Skin of body (tissue), 2 donors: ENCODE results near the gene BAHCC1. TPM values are rescaled to one million over a fixed set of nuclear protein-coding genes. Genes with fewer than 3 reads are reported as not detected.

Experiments
- DNase-seq: peaks from one replicate; lab custom pipeline; 2025; lab: John Stamatoyannopoulos, UW
- total RNA-seq: library from RNA; depleted of rRNA; stranded (reverse); fragments of >200 nt; gene quantifications from one replicate; pipeline ENCODE4 v1.2.3, GENCODE V29; 2014

The BAHCC1 gene
- total RNA-seq, 1 donor from 2014 or later: 9.5 TPM

DNA sequence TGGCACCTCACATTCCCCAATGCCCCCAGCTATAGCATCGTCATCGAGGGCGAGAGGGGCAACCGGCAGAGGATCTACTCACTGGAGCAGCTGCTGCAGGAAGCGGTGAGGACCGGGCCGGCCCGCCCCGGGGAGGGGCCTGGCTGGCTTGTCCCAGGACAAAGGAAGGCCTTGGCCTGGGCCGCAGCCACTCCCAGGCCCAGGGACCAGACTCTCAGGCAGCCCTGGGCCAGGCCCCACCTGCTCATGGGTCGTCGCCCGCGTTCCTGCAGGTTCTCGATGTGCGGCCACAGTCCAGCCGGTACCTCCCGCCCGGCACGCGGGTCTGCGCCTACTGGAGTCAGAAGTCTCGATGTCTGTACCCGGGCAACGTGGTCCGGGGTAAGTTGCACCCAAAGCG lies 64.0 kb downstream of the BAHCC1 start:
- DNase-seq: no peak

DNA sequence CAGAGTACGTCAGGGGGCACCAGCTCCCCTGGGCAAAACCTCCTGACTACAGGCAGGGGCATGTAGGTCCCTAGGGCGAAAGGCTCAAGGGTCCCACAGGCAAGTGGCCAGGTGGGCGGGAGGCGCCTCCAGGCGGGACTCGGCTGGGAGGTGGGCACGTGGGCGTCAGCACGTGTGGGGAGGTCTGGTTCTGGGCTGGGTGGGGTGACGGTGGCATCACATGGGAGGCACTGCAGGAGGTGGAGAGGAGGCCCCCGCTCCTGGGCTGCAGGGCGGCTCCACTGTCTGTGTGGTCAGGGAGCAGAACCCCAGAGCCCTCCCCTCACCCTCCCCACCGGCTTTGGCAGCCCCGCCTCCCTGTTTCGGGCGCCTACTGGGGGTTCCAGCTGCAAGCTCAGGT lies 64.6 kb downstream of the BAHCC1 start:
- no peak for DNase-seq

DNA sequence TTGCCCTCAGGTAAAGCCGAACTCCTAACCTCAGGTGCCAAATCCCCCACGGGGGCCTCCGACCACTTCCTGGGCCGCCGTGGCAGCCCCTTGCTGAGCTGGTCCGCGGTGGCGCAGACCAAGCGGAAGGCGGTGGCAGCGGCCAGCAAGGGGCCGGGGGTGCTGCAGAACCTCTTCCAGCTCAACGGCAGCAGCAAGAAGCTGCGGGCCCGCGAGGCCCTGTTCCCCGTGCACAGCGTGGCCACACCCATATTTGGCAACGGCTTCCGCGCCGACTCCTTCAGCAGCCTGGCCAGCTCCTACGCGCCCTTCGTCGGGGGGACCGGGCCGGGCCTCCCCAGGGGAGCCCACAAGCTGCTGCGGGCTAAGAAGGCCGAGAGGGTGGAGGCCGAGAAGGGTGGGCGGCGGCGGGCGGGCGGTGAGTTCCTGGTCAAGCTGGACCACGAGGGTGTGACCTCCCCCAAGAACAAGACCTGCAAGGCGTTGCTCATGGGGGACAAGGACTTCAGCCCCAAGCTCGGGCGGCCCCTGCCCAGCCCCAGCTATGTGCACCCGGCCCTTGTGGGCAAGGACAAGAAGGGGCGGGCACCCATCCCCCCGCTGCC lies 65.7 kb downstream of the BAHCC1 start:
- DNase-seq: no peak

DNA sequence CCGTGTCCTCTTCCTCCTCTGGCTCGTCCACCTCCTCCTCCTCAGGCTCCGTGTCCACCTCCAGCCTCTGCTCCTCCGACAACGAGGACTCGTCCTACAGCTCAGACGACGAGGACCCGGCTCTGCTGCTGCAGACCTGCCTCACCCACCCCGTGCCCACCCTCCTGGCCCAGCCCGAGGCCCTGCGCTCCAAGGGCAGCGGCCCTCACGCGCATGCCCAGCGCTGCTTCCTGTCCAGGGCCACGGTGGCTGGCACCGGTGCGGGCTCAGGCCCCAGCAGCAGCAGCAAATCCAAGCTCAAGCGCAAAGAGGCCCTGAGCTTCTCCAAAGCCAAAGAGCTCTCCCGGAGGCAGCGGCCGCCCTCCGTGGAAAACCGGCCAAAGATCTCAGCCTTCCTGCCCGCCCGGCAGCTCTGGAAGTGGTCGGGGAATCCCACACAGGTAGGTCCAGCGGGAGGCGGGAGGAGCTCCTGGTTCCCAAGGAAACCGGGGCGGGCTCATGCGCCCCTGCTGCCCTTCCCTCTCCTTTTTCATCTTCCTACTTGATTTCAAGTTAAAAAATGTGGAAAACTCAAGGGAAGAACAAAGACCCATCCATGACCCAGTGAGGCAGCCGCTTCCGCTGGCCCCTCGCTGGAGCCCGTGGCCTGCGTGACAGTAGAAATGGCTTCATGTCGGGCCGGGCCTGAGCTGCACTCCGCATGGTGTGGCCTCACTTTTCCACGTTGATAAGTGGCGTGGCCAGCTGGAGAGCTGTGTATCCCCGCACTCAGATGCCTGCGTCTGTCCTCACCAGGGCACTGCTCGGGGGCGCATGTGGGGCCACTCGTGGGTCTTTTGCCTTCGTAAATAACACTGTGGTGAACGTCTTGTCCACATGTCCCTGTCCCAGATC lies 66.6 kb downstream of the BAHCC1 start:
- DNase-seq: no peak

DNA sequence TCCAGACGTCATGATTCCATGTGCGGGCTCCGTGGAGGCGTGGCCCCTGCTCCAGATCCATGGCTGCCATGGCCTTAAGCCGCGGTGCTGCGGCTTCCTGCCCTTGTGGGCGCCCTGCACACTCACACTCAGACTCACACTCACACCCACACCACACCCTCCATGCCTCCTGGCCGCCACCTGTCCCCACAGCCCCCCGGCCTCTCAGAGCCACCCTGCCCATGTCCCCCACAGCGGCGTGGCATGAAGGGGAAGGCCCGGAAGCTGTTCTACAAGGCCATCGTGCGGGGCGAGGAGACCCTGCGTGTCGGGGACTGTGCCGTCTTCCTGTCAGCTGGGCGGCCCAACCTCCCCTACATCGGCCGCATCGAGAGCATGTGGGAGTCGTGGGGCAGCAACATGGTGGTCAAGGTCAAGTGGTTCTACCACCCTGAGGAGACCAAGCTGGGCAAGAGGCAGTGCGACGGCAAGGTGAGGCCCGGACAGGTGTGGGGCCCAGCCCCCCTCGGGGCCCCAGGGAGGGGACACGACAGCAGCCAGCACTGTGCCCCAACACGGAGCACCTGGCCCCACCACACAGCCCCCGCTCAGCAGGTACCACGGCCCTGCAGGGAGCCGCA lies 67.4 kb downstream of the BAHCC1 start:
- no peak for DNase-seq

DNA sequence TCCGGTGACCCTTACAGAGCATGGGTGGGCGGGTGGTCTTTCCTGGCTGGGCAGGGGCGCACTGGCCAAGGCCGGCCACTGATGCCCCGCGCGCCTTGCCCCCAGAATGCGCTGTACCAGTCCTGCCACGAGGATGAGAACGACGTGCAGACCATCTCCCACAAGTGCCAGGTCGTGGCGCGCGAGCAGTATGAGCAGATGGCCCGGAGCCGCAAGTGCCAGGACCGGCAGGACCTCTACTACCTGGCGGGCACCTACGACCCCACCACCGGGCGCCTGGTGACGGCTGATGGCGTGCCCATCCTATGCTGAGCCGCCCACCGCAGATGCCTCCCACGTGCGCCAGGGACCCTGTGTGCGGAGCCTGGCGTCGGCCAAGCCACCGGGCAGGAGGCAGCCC lies 68.2 kb downstream of the BAHCC1 start:
- no peak for DNase-seq

DNA sequence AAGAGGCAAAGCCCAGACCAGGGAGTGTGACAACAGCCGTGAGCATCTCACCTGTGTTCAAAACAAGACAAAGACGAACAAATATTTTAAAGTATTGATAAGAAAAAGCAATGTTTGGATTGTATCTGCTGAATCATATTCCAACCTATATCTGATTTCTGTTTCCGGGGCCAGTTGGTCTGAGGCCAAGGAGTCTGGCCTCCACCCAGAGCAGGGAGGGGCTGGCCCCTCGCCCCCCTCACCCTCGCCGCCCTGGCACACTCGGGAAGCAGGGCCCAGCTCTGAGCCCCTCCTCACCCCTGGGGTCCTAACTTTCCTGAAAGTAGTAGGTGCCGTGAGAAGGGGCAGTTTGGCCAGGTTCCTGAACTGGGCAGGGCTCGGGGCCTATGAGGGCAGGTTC lies 69.3 kb downstream of the BAHCC1 start:
- DNase-seq: no peak

DNA sequence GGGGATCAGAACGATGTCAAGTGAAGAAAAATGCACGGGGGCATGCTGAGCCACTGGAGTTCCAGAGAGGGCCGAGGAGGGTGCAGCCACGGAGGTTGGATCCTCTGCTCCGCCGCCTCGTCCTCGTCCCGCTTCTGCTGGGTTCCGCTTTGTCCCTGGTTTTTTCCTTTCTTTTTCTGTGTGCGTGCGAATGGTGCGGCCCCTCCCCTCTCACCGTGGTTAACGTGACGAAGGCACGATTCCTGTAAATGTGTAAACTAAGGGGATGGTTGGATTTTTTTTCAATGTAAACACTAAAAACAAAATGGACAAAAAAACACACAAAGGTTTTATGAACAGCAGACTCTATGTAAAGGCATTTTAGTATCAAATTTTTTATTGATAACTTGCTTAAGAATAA lies 70.7 kb downstream of the BAHCC1 start:
- DNase-seq: no peak

DNA sequence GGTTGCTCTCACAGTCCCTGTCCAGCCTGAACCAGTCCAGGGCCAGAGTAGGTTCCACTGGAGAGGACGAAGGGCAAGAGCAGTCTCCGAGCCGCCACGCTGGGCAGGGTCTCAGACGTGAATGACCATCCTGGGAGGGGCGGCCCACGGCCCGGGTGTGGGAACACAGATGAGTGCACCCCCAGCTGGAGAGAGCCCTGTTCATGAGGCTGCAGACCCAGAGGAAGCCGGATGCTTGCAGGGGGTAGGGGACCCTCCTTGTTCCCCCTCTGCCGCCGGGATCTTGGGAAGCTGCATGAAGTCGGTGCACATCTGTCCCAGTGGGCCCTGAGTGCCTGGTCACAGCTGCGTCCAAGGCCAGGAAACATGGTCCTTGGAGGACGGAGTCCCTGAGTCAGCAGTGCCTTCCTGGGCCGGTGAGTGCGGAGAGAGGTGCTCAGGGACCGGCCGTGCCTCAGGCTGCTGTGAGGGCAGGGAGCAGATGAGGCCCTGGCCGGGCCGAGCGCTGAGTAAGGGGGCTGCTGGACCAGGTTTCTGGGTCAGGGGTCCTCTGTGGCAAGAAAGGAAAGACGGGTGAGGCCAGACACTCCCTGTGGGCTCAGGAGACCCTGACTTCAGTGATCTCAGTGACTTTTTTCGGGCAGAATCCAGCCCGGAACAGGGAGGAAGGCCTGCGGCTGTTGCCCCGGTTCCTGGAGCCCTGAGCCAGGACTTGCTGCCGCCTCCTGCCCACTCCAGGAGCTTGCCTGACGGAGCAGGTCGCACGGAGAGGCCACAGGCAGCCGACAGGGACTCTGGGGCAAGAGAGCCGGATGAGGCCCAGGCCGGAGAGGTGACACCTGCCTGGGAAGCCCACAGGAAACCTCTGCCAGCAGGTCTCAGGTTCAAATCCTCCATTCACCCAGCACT lies 71.6 kb downstream of the BAHCC1 start:
- DNase-seq: no peak

DNA sequence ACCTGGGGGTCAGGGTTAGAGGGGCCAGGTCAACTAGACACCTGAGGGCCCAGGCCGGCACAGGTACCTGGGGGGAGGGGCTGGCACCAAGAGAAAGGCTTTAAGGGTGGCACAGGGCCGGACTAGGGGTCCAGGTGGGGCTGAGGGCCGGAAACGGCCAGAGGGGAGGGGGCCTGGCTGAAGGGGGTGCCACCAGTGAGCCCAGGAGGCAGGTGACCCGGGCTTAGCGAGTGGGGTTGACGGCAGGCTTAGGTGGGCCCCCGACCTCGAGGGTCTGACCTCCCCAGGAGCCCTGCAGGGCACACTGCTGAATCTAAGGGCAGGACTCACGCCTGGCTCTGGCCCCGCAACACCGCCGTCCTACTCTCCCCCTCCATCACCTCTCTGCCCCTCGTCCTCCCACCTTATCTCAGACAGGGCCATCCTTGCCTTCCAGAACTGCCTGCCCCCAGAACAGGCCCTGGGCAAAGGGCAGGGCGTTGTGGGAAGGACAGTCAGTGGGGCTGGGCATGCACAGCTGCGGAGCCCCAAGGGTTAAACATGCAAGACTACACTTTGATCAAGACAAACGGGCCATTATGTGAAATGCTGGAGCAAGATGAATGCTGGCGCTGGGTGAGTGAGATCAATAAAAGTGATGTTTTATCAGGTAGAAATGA lies 73.0 kb downstream of the BAHCC1 start:
- DNase-seq: no peak

DNA sequence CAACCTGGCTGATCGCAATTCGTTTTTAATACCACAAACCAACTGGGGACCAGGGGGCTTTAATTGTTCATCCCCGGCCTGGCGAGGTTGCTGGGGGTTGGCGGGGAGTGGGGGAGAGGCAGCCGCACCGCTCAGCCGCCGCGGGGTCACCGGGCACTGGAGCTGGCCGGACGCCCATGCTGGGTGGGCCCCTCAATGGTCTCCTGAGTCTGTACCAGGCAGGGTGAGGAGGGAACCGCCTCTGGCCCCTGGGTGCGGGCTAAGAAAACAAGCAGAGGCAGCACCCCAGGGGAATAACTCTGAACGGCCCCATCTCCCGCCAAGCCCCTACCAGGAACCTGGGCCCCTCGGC lies 73.5 kb downstream of the BAHCC1 start:
- no peak for DNase-seq

DNA sequence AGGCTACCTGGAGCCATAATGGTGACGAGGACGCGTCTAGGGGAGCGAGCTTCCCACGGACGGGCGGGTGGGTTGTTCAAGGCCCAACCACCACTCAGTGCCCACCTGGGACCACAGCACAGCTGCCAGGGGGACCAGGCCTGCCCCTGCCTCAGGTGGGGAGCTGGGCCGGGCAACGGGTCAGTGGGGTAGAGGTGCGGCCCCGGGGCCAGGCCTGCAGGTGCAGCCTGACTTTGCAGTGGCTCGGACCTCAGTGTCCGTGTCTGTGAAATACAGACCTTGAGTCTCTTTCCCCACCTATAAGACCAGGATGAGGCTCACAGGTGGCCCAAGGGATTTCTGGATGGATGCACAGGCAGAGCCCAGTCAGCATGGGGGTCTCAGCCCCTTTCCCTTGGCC lies 74.0 kb downstream of the BAHCC1 start:
- no peak for DNase-seq

DNA sequence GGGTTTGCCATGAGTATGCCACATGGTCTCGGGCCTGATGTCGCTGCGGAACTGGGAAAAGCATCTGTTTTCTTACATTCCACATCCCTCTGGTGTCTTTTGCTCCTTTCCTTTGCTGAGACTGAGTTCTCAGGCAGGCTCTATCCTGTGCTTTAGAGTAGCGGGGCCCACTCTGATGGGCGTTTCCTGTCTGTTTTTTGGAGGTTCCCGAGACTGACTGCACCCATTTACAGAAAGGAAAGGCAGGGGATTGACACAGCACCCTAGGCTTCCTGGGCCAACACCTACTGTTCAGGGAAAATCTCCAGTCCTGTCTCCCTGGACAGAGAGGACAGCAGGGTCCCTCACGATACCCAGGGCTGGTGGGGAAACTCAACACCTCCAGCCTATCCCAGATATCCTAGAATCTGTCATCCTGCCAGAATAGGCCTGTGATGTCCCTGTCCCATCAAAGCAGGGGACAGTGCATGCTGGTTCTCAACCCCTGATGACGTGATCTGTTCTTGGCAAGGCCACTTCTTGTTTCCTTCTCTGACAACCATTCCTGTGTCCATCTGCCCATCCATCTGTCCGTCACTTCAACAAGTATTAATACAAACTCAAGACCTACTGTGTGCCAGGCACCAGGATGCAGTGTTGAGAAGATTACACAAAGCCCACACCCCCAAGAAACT lies 75.2 kb downstream of the BAHCC1 start:
- no peak for DNase-seq

DNA sequence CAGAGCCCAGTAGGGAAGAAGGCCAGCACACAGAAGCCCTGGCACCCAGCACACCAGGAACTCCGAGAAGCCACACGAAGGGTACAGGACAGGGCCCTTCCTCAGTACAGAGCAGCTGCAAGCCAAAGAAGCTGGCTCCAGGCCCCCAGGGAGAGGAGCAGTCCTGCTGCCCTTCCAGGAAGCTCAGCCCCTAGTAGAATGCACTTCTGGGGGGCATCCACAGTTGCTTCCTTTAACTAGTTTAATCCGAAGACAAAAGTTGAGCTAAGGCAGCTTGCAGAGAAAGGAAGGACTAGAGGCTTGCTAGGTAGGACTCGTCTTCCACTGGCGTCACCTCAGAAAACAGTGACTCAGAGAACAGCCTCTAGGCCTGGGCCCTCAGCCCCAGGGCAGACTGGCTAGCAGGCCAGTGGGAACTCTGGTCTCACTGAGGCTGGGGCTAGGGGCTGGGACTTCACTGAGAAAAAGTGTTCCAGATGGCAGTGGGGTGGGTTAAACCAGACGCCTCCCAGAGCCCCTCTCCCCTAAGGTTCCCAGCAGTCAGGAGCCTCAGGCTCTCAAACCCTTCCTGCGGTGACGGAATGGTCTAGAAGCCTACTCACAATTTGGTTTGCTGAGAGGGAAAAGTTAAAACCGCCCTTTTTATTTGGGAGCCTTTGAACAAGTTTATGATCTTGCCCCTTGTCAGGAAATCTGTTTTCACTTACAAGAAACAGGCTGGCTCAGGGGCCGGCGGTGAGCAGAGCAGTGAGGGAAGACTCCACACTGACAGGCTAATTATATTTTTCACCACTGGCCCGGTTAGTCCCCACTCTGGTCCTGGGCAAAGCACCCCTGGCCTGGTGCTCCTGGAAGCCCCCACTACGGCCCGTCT lies 75.9 kb downstream of the BAHCC1 start:
- DNase-seq: peak; percentile 53

DNA sequence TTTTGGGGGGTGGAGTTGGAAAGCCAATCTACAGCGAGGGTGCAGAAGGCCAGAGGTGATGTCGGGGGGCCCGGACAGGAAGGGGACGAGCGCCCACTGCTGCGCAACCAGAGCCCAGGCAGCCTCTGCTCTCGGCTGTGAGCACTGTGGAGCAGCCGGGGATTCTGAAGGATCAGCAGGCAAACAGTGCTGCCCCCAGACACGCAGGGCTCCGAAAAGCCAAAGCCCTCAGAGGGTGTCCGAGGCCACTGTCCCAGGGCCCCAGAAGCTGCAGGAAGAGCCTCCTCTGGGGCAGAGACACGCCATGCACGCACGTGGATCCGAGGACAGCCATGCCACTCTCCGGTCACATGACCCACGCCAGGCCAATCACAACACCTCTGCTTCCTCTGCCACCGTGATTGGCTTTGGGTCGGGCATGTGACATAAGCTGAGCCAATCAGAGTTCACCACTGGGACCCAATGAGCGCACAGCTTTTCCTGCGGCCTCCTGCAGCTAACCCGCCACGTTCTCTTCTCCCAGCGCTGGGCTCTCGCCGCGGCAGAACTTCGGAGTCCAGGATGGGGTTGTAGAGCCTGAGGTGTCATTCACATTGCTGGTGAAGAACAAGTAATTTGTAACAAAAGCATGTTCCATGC lies 76.7 kb downstream of the BAHCC1 start:
- DNase-seq: peak; percentile 95

DNA sequence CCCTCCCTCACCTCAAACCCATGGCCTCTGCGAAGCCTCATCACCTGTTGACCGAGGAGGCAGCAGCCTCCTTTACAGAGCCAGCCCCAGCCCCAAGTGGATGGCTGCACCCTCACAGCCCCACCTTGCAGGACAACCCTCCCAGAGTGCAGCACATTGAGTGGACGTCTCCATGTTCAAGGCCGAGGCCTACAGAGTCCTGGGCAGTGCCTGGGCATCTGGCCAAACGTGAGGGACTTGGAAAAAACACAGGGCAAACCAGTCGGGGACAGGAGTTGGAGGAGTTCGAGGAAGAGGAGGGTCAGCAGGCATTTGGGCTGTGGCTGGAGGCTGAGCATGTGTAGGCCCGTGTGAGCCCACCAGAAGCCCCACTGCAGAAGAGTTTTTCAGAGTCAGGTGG lies 77.8 kb downstream of the BAHCC1 start:
- DNase-seq: no peak

DNA sequence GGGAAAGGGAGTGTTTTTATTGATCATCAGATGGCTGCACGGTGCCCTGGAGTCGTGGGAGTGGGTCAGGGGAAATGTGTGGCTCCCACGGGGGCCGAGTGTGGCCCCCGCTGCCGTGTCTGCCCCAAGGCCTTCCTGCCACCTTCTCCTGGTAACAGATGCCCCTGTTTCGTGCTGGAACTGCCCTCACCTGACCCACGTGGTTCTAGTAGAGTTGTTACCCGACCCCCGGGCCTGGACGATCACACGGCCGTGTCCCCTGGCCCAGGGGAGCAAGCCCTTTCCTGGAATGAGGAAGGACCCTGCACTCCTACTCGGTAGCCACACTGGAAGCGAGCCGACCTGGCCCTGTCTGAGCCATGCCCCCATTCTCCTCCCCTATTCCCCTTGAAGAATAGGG lies 79.7 kb downstream of the BAHCC1 start:
- no peak for DNase-seq

DNA sequence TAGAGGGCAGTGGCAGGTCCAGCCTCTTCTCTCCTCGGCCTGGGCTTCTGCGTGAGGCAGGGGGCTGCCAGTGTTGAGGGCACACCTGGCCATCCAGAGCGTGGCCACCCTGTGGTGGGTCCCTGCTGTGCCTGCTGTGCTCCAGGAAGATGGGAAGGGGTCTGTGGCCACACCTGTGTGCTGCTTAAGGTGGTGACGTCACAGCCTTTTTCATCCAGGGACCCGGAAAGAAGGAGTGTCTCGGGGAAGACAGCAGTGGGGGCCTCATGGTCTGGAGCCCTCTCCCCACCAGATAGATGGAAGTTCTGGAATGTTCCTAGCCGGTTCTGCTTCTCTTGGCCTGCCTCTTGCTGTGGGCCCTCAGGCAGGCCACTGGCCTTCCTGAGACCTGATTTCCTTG lies 80.8 kb downstream of the BAHCC1 start:
- no peak for DNase-seq

DNA sequence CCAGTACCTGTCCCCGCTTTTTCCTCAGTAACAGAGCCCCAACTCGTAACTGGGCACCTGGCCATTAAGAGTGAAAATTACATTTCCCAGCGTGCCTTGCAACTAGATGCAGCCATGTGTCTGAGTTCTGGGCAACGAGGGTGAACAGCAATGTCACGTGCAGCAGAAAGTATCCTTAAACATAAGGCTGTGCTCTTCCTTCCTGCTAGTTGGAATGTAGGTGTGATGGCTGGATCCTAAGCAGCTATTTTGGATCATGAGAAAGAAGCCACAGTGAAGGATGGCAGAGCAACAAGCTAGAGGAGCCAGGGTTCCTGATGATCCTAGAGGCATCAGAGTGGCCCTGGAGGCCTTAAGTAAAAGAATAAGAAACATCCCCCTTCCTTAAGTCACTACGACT lies 81.4 kb downstream of the BAHCC1 start:
- DNase-seq: no peak
